GM12873 (cell line): ENCODE measurements around the gene MRPL33.

Experiments used
- TF ChIP-seq, protein P1 (sequence below): IDR thresholded peaks from 2 replicates; pipeline ENCODE4 v1.5.1; 2012; ENCODE audit warnings: low read depth, mild to moderate bottlenecking, moderate library complexity, low read length, control low read depth; ENCODE audit not compliant: insufficient read depth; ENCODE audit errors: missing control alignments

The MRPL33 gene

GRCh38 chr2:27728081-27728858, 43.2 kb upstream of the MRPL33 start:
- TF ChIP-seq, protein P1, sequence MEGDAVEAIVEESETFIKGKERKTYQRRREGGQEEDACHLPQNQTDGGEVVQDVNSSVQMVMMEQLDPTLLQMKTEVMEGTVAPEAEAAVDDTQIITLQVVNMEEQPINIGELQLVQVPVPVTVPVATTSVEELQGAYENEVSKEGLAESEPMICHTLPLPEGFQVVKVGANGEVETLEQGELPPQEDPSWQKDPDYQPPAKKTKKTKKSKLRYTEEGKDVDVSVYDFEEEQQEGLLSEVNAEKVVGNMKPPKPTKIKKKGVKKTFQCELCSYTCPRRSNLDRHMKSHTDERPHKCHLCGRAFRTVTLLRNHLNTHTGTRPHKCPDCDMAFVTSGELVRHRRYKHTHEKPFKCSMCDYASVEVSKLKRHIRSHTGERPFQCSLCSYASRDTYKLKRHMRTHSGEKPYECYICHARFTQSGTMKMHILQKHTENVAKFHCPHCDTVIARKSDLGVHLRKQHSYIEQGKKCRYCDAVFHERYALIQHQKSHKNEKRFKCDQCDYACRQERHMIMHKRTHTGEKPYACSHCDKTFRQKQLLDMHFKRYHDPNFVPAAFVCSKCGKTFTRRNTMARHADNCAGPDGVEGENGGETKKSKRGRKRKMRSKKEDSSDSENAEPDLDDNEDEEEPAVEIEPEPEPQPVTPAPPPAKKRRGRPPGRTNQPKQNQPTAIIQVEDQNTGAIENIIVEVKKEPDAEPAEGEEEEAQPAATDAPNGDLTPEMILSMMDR: no peak

GRCh38 chr2:27729198-27729597, 42.3 kb upstream of the MRPL33 start:
- TF ChIP-seq, protein P1: no peak

GRCh38 chr2:27729614-27730013, 41.9 kb upstream of the MRPL33 start:
- TF ChIP-seq, protein P1: no peak

GRCh38 chr2:27730261-27730662, 41.3 kb upstream of the MRPL33 start:
- TF ChIP-seq, protein P1: no peak

DNA sequence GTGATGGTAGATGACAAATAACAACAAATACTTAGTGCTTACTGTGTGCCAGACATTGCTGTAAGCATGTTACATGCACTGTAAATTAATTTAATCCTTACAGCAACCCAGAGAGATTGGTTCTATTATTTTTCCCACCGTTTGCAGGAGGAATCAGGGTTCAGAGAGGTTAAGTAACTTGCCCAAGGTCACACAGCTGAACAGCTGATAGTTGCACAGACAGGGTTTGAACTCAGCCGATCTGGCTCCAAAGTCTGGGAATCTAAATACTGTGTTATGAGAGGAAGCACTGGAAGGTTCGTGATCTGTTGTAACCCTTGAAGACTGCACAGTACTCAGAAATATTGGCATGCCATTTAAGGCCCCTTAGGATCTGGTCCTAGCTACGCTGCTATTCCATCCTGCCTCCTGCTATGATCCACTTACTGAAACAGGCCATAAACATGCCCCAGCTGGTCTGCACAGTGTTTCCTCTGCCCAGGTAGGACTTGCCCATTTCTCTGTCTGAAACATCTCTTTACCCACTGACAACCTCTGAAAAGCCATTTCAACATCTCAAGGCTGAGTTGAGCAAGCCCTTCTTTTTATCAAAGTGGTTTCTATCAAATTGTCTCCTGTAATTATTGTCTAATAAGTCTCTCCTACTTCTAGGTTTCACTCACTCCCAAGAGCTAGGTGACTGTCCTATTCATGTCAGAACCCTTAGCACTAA, 40.4 kb upstream of the MRPL33 start:
- TF ChIP-seq, protein P1: no peak

DNA sequence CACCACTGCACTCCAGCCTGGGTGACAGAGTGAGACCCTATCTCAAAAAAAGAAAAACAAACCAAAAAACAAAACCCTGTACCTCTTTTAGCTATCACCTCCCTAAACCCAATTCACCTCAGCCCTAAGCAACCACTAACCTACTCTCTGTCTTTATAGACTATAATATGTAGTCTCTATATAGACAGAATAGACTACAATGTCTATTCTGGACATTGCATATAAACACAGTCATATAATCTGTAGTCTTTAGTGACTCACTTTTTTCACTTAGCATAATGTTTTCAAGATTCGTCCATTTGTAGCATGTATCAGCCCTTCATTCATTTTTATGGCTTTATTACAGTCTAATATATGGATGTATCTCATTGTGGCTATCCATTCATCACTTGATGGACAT, 37.2 kb upstream of the MRPL33 start:
- TF ChIP-seq, protein P1: no peak

- TF ChIP-seq, protein P1: no peak
Observed at GRCh38 chr2:27735263-27735904, 36.1 kb upstream of the MRPL33 start.
